ENCODE data around the gene ZNF132. TPM values are rescaled to one million over a fixed set of nuclear protein-coding genes. Genes with fewer than 3 reads are reported as not detected.

ZNF132 gene
- total RNA-seq, 1 donor from 2014 or later, result 7.1 TPM

Small RNA genes within 50 kb of the gene (small RNA-seq; reads per million reads assigned to genes)
- gene MIR4754 (ENCODE audit: low replicate concordance) (not detected), gene RNU6-1337P (ENCODE audit: low replicate concordance) (not detected)

Other genes starting within 250 kb of the ZNF132 start
- gene ZNF544, start 211.2 kb downstream of the ZNF132 start, total RNA-seq, result 41.6 TPM
- 17.9 TPM for gene ZNF8, start 161.2 kb downstream of the ZNF132 start, total RNA-seq
- gene ERVK3-1, start 134.8 kb downstream of the ZNF132 start, total RNA-seq, result 20.2 TPM
- gene ZSCAN22, start 113.2 kb downstream of the ZNF132 start, total RNA-seq, result 2.2 TPM
- 1.5 TPM for gene A1BG, start 86.7 kb downstream of the ZNF132 start, total RNA-seq
- gene ZNF497, start 77.4 kb downstream of the ZNF132 start, total RNA-seq, result 3.2 TPM
- gene ZNF837, start 59.1 kb downstream of the ZNF132 start, total RNA-seq, result 0.74 TPM
- 1,244 TPM for gene RPS5, start 52.9 kb downstream of the ZNF132 start, total RNA-seq
- not detected for gene RNF225, start 44.5 kb downstream of the ZNF132 start, total RNA-seq
- gene ZNF584, start 31.5 kb downstream of the ZNF132 start, total RNA-seq, result 14.3 TPM
- 14.0 TPM for gene ZNF324B, start 11.5 kb upstream of the ZNF132 start, total RNA-seq
- gene ZNF324, start 26.9 kb upstream of the ZNF132 start, total RNA-seq, result 24.1 TPM
- 9.6 TPM for gene ZNF446, start 36.2 kb upstream of the ZNF132 start, total RNA-seq
- gene SLC27A5, start 71.8 kb upstream of the ZNF132 start, total RNA-seq, result 6.1 TPM
- 5.2 TPM for gene ZBTB45, start 79.7 kb upstream of the ZNF132 start, total RNA-seq
- gene TRIM28, start 103.9 kb upstream of the ZNF132 start, total RNA-seq, result 289 TPM
- gene CHMP2A, start 115.0 kb upstream of the ZNF132 start, total RNA-seq, result 48.7 TPM
- 37.1 TPM for gene UBE2M, start 118.5 kb upstream of the ZNF132 start, total RNA-seq
- 9.6 TPM for gene MZF1, start 133.2 kb upstream of the ZNF132 start, total RNA-seq